Stimulated activated CD4-positive, alpha-beta T cell treated with anti-CD3 and anti-CD28 coated beads, Interleukin-12 subunit alpha, Interleukin-12 subunit beta, amount 100 ng/mL, for 24 hours (primary cell): ENCODE data around the gene FGF5.
"Not testable (repeated sequence)": the region's sequence is repeated elsewhere in the genome, so short reads cannot be mapped to it uniquely, and the experiment has no call there.

Experiments
- DNase-seq, 2 experiments: peaks; one replicate each; pipeline ENCODE4 v3.0.0-alpha.2; 2020; ENCODE audit warnings: low read depth in 2 of 2

Gene FGF5

GRCh38 chr4:80295336-80295735 lies 28.9 kb downstream of the FGF5 start:
- no peak for DNase-seq

GRCh38 chr4:80295826-80296225 lies 29.4 kb downstream of the FGF5 start:
- DNase-seq, result no peak

DNA sequence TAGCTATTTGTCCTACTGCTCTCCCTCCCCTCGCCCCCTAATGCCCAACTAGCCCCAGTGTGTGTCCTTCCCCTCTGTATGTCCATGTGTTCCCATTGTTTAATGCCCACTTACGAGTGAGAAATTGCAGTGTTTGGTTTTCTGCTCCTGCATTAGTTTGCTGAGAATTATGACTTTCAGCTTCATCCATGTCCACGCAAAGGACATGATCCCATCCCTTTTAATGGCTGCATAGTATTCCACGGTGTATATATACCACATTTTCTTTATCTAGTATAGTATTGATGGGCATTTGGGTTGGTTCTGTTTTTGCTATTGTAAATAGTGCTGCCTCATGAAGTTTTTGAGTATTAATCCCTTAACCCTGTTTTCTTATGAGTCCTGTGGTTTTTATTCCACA lies 35.4 kb downstream of the FGF5 start:
- DNase-seq, result no peak

DNA sequence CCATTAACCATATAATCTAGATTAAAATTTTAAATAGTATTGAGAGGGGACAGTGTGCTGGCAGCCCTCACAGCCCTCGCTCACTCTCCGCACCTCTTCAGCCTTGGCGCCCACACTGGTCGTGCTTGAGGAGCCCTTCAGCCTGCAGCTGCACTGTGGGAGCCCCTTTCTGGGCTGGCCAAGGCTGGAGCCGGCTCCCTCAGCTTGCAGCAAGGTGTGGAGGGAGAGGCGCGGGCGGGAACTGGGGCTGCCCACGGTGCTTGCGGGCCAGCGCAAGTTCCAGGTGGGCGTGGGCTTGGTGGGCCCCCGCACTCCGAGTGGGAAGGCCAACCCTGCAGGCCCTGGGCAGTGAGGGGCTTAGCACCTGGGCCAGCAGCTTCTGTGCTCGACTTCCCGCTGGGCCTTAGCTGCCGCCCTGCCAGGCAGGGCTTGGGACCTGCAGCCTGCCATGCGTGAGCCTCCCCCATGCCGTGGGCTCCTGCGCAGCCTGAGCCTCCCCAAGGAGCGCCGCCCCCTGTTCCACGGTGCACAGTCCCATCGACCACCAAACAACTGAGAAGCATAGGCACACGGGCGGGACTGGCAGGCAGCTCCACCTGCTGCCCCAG lies 36.3 kb downstream of the FGF5 start:
- DNase-seq, result no peak

- no peak for DNase-seq
These were observed 39.0 kb downstream of the FGF5 start for GRCh38 chr4:80305466-80305865.

GRCh38 chr4:80306260-80306659 lies 39.8 kb downstream of the FGF5 start:
- DNase-seq, result no peak

DNA sequence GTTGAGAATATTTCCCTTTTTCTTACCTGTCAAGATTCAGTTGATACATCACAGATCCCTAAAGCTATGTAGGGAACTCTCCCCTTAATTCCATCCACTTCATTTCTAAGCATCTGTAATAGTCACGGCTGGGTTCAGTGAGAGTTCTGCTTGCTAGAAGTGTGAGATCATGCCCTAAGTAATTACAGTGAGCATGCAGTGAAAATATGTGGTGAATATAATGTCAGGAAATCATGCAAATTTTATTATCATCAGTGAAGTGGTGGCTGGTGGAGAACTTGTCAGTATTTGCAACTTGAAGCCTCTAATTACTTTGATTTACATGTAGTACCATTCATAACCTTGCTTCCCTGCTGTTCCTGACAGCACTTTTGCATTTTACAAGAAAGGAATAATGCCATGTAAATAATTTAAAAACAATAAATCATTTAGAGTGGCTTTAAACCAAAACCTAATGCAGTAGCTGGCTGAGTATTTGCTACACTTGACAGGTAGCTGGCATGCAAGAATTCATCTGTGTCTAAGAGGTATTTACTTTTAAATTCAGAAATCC lies 40.8 kb downstream of the FGF5 start:
- no peak for DNase-seq

DNA sequence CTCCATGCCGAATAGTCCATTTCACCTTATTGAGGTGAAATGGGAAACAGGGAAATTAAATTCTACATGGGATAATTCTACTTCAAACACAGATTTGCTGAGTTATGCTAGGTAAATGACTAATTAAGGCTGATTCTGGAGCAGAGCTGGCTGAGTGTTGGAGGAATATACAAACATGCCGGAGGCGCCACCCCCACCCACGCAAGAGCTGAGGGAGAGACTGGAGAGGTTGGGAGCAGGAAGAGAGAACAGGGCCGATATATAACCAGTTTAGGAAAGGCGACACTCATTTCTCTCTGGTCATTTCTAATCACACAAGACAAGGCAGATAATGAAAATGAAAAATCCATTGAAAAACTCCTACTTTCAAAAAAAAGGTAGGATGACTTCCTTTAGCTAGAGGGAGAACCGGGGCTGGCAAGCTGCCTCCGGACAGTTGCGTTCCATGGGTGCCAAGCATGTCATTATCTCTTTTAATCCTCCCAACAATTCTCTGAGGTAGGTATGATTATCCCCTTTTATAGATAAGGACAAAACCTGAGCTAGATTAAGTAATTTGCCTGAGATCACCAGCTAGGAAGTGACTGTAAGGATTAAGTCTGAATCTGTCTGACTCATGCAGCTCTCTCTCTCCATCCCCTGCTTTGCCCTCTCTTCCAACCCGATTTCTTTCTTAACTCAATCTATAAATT lies 41.5 kb downstream of the FGF5 start:
- no peak for DNase-seq

- DNase-seq, result no peak
These were observed 42.0 kb downstream of the FGF5 start for GRCh38 chr4:80308466-80308822.

- no peak for DNase-seq
These were observed 43.0 kb downstream of the FGF5 start for GRCh38 chr4:80309294-80310004.

- no peak for DNase-seq
These were observed 44.7 kb downstream of the FGF5 start for GRCh38 chr4:80311130-80311529.

- no peak for DNase-seq
These were observed 45.7 kb downstream of the FGF5 start for GRCh38 chr4:80312124-80312523.

DNA sequence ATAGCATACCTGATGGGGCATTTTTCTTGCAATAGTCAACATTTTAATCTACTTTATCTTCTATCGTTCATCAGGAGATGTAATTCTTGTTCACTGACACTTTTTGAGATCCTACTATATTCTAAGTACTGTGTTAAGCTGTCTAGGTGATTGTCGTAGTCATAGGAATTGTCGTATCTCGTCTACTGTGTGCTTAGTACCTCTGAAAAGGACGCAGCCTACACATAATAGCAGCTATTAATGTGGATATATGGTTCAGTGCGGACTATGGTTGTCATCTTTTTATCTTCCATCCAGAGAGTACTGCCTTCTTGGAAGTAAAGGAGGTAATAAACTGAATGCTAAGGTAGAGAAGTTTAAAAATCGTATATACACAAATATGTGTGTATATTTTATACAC lies 47.2 kb downstream of the FGF5 start:
- no peak for DNase-seq

DNA sequence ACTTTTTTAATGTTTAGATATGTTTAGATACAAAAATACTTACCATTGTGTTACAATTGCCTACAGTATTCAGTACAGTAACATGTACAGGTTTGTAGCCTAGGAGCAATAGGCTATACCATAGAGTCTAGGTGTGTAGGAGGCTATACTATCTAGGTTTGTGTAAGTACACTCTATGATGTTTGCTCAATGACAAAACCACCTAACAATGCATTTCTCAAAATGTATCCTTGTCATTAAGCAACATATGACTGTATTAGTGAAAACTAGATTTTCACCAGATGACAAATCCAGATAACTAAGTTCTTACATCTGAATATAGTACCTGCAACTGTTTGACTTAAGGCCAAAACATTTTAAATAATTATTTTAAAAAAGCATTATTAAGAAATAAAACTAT lies 49.4 kb downstream of the FGF5 start:
- not testable (repeated sequence) for DNase-seq

DNA sequence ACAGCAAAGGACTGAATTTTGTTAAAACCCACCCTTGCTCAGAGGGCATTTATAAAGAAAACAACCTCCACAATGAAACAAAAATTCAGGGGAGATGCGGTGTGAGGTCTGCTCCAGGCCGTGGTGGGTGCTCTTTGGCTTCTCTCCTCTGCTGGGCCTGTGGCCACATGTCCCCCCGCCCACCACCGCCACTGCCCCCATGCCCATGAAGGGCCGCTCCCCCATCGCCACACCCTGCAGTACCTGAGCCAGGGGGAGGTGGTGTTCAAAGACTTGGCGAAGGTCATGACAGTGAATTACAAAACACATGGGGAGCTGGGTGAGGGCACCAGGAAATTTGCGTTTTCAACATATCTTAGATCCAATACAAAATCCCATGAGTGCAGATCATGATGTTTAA lies 54.9 kb downstream of the FGF5 start:
- DNase-seq, result no peak

GRCh38 chr4:80321776-80322175 lies 55.3 kb downstream of the FGF5 start:
- no peak for DNase-seq

DNA sequence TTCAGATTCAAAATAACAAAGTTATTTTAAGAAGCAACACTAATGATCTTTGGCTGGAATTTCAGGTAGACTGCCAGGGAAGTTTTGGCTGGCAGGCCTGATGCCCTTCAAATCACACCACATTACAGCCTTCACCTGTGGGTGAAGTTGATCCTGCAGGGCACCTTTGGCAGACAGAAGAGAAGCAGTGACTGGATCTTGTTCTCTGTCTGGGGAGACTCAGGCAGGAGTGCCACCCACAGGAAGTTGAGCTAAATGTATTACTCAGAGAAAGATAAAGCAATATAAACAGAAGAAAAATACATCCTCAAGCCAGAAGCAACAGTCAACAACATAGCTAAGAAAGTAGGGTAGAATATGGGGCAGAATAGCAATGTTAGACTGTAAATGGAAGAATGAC lies 56.3 kb downstream of the FGF5 start:
- DNase-seq, result no peak

- DNase-seq, result no peak
These were observed 57.7 kb downstream of the FGF5 start for GRCh38 chr4:80324171-80324570.

DNA sequence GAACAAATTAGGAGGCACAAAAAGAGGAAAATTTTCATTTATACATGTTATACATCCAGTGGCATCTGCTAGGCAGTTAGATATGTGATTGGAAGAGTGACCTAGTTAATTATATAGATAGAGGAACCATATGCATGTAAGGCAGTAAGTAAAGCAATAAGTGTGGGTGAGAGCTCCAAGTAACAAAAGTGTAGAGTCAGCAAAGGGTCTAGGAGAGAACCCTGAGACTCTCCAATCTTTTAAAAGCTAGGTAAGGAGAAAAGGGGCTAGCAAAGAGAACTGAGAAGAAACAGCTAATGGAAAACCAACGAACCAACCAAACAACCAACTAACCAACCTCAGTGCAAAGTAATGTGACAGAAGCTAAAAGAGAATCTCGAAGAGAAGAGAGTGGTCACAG lies 65.2 kb downstream of the FGF5 start:
- DNase-seq, result no peak

GRCh38 chr4:80333121-80333520 lies 66.7 kb downstream of the FGF5 start:
- no peak for DNase-seq

DNA sequence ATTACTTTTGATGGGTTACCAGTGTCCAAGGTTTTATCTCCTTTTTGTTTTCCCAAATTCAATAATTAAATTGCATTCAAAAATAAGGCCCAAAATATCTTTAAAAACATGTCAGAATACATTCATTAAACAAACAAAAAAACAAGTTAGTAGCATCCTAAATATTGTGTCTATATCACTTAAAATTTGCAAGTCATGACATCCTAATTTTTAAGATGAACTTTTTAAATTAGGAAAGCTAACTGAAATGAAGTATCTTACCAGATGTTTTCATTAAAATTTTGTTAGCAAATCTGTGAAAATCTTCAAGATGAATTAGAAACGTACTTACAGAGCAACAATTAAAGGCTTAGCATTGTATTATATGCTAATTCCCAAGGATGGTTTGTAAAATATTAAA lies 68.1 kb downstream of the FGF5 start:
- DNase-seq, result no peak

GRCh38 chr4:80335226-80335553 lies 68.7 kb downstream of the FGF5 start:
- no peak for DNase-seq
